WTC11 (cell line): Measurements from ENCODE around the gene KIAA2012. TPM values are rescaled to one million over a fixed set of nuclear protein-coding genes. Genes with fewer than 3 reads are reported as not detected.

ENCODE experiments used
- ATF2 ChIP-seq: sonication (generic); formaldehyde crosslinking; IDR thresholded peaks from 2 replicates; pipeline ENCODE4 v1.8.1; 2022; ENCODE audit warnings: low read depth, missing genetic modification reagents, borderline replicate concordance
- CDX4 ChIP-seq: fragments of 250-450 bp; sonication (Bioruptor Pico); IDR thresholded peaks from 2 replicates; pipeline ENCODE4 v1.9.0; 2021; ENCODE audit warnings: moderate library complexity, mild to moderate bottlenecking, inconsistent platforms, borderline replicate concordance
- CREB1 ChIP-seq: sonication (generic); formaldehyde crosslinking; IDR thresholded peaks from 2 replicates; pipeline ENCODE4 v1.8.0; 2023; ENCODE audit warnings: mild to moderate bottlenecking, missing genetic modification reagents
- FOXK1 ChIP-seq: sonication (generic); formaldehyde crosslinking; IDR thresholded peaks from 2 replicates; pipeline ENCODE4 v1.8.0; 2022; ENCODE audit warnings: mild to moderate bottlenecking, moderate library complexity, missing genetic modification reagents
- GTF2I ChIP-seq: fragments of 250-450 bp; sonication (Bioruptor Pico); conservative IDR thresholded peaks from 2 replicates; pipeline ENCODE4 v1.4.0; 2021; ENCODE audit warnings: mild to moderate bottlenecking
- JUN ChIP-seq: sonication (generic); formaldehyde crosslinking; IDR thresholded peaks from 2 replicates; pipeline ENCODE4 v1.8.0; 2023; ENCODE audit warnings: mild to moderate bottlenecking, missing genetic modification reagents
- KAT7 ChIP-seq: sonication (generic); formaldehyde crosslinking; IDR thresholded peaks from 2 replicates; pipeline ENCODE4 v1.8.1; 2023; ENCODE audit warnings: missing genetic modification reagents, mild to moderate bottlenecking, borderline replicate concordance
- MAX ChIP-seq: sonication (generic); formaldehyde crosslinking; IDR thresholded peaks from 2 replicates; pipeline ENCODE4 v1.8.0; 2022; ENCODE audit warnings: mild to moderate bottlenecking, missing genetic modification reagents
- MYBL2 ChIP-seq: sonication (generic); formaldehyde crosslinking; IDR thresholded peaks from 2 replicates; pipeline ENCODE4 v1.8.1; 2023; ENCODE audit warnings: mild to moderate bottlenecking, moderate library complexity, missing genetic modification reagents
- NR2C2 ChIP-seq: sonication (generic); formaldehyde crosslinking; IDR thresholded peaks from 2 replicates; pipeline ENCODE4 v1.8.0; 2022; ENCODE audit warnings: mild to moderate bottlenecking, missing genetic modification reagents
- NR3C1 ChIP-seq: sonication (generic); formaldehyde crosslinking; conservative IDR thresholded peaks from 2 replicates; pipeline ENCODE4 v1.8.1; 2023; ENCODE audit warnings: low read depth, mild to moderate bottlenecking, missing genetic modification reagents
- SMAD4 ChIP-seq: sonication (generic); formaldehyde crosslinking; IDR thresholded peaks from 2 replicates; pipeline ENCODE4 v1.8.0; 2022; ENCODE audit warnings: mild to moderate bottlenecking, missing genetic modification reagents
- TEAD1 ChIP-seq: sonication (generic); formaldehyde crosslinking; IDR thresholded peaks from 2 replicates; pipeline ENCODE4 v1.8.0; 2022; ENCODE audit warnings: mild to moderate bottlenecking, missing genetic modification reagents
- USF1 ChIP-seq: sonication (generic); formaldehyde crosslinking; IDR thresholded peaks from 2 replicates; pipeline ENCODE4 v1.8.0; 2022; ENCODE audit warnings: mild to moderate bottlenecking, missing genetic modification reagents
- ZBTB21 ChIP-seq: sonication (generic); formaldehyde crosslinking; IDR thresholded peaks from 2 replicates; pipeline ENCODE4 v1.8.1; 2023; ENCODE audit warnings: mild to moderate bottlenecking, missing genetic modification reagents, borderline replicate concordance
- ZNF219 ChIP-seq: sonication (generic); formaldehyde crosslinking; IDR thresholded peaks from 2 replicates; pipeline ENCODE4 v1.8.0; 2023; ENCODE audit warnings: missing genetic modification reagents, mild to moderate bottlenecking, borderline replicate concordance
- ZNF416 ChIP-seq: fragments of 250-450 bp; sonication (Bioruptor Pico); IDR thresholded peaks from 2 replicates; pipeline ENCODE4 v1.9.0; 2021; ENCODE audit warnings: mild to moderate bottlenecking, inconsistent platforms
- ZNF423 ChIP-seq: fragments of 250-450 bp; sonication (Bioruptor Pico); IDR thresholded peaks from 2 replicates; pipeline ENCODE4 v2.1.2; 2022; ENCODE audit warnings: mild to moderate bottlenecking, moderate library complexity
- ZNF532 ChIP-seq: fragments of 250-450 bp; sonication (Bioruptor Pico); IDR thresholded peaks from 2 replicates; pipeline ENCODE4 v1.9.0; 2021; ENCODE audit warnings: mild to moderate bottlenecking, borderline replicate concordance
- ZNF671 ChIP-seq: fragments of 250-450 bp; sonication (Bioruptor Pico); IDR thresholded peaks from 2 replicates; pipeline ENCODE4 v1.8.0; 2021; ENCODE audit warnings: mild to moderate bottlenecking
- total RNA-seq: library from RNA; stranded (reverse); gene quantifications from 3 replicates; pipeline ENCODE4 v1.2.3, GENCODE V29; 2021
- TF ChIP-seq, protein P1 (sequence below): sonication (generic); formaldehyde crosslinking; IDR thresholded peaks from 2 replicates; pipeline ENCODE4 v1.8.1; 2023; ENCODE audit warnings: mild to moderate bottlenecking, missing genetic modification reagents, moderate library complexity
- TF ChIP-seq, protein P2 (sequence below): fragments of 250-450 bp; sonication (Bioruptor Pico); IDR thresholded peaks from 2 replicates; pipeline ENCODE4 v2.1.2; 2022; ENCODE audit warnings: mild to moderate bottlenecking, moderate library complexity
- TF ChIP-seq, protein P3 (sequence below): sonication (generic); formaldehyde crosslinking; IDR thresholded peaks from 2 replicates; pipeline ENCODE4 v1.8.0; 2022; ENCODE audit warnings: mild to moderate bottlenecking, missing genetic modification reagents
- TF ChIP-seq, protein P4 (sequence below): sonication (generic); formaldehyde crosslinking; IDR thresholded peaks from 2 replicates; pipeline ENCODE4 v1.8.0; 2022; ENCODE audit warnings: mild to moderate bottlenecking, missing genetic modification reagents

The KIAA2012 gene
- total RNA-seq, 1 experiment from 2014 or later = not detected

GRCh38 chr2:202035089-202035940 lies 37.7 kb upstream of the KIAA2012 start (continued):
- TF ChIP-seq TEAD1 (CRISPR knock-in tag) (no peak), ZNF219 (CRISPR knock-in tag) (peak; percentile 74; the same call in 1 of the 2 replicates), NR3C1 (CRISPR knock-in tag) (0 out of 2 replicates have a peak, but pooled peaks have one; percentile 9), MAX (peak; percentile 91; the same call in 1 of the 2 replicates), GTF2I (no peak), CREB1 (CRISPR knock-in tag) (peak; percentile 26; the same call in 1 of the 2 replicates), ZNF532 (CRISPR knock-in tag) (no peak), KAT7 (peak; percentile 92), ZNF671 (CRISPR knock-in tag) (no peak), ZNF416 (no peak), NR2C2 (peak; percentile 57; the same call in 1 of the 2 replicates), CDX4 (no peak), SMAD4 (CRISPR knock-in tag) (no peak), ZBTB21 (CRISPR knock-in tag) (no peak), MYBL2 (peak; percentile 62), ATF2 (CRISPR knock-in tag) (no peak), JUN (no peak), FOXK1 (CRISPR knock-in tag) (peak; percentile 32), ZNF423 (CRISPR knock-in tag) (no peak), USF1 (peak; percentile 70)
- TF ChIP-seq, protein P1, sequence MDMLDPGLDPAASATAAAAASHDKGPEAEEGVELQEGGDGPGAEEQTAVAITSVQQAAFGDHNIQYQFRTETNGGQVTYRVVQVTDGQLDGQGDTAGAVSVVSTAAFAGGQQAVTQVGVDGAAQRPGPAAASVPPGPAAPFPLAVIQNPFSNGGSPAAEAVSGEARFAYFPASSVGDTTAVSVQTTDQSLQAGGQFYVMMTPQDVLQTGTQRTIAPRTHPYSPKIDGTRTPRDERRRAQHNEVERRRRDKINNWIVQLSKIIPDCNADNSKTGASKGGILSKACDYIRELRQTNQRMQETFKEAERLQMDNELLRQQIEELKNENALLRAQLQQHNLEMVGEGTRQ (CRISPR knock-in tag) = 0 out of 2 replicates have a peak, but pooled peaks have one; percentile 38
- TF ChIP-seq, protein P2, sequence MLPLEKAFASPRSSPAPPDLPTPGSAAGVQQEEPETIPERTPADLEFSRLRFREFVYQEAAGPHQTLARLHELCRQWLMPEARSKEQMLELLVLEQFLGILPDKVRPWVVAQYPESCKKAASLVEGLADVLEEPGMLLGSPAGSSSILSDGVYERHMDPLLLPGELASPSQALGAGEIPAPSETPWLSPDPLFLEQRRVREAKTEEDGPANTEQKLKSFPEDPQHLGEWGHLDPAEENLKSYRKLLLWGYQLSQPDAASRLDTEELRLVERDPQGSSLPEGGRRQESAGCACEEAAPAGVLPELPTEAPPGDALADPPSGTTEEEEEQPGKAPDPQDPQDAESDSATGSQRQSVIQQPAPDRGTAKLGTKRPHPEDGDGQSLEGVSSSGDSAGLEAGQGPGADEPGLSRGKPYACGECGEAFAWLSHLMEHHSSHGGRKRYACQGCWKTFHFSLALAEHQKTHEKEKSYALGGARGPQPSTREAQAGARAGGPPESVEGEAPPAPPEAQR (CRISPR knock-in tag) = no peak
- TF ChIP-seq, protein P3, sequence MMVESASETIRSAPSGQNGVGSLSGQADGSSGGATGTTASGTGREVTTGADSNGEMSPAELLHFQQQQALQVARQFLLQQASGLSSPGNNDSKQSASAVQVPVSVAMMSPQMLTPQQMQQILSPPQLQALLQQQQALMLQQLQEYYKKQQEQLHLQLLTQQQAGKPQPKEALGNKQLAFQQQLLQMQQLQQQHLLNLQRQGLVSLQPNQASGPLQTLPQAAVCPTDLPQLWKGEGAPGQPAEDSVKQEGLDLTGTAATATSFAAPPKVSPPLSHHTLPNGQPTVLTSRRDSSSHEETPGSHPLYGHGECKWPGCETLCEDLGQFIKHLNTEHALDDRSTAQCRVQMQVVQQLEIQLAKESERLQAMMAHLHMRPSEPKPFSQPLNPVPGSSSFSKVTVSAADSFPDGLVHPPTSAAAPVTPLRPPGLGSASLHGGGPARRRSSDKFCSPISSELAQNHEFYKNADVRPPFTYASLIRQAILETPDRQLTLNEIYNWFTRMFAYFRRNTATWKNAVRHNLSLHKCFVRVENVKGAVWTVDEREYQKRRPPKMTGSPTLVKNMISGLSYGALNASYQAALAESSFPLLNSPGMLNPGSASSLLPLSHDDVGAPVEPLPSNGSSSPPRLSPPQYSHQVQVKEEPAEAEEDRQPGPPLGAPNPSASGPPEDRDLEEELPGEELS (CRISPR knock-in tag) = no peak
- TF ChIP-seq, protein P4, sequence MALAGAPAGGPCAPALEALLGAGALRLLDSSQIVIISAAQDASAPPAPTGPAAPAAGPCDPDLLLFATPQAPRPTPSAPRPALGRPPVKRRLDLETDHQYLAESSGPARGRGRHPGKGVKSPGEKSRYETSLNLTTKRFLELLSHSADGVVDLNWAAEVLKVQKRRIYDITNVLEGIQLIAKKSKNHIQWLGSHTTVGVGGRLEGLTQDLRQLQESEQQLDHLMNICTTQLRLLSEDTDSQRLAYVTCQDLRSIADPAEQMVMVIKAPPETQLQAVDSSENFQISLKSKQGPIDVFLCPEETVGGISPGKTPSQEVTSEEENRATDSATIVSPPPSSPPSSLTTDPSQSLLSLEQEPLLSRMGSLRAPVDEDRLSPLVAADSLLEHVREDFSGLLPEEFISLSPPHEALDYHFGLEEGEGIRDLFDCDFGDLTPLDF (CRISPR knock-in tag) = 0 out of 2 replicates have a peak, but pooled peaks have one; percentile 35
